ENCODE results near the gene RABGAP1L.
"Not testable (repeated sequence)": the region's sequence is repeated elsewhere in the genome, so short reads cannot be mapped to it uniquely, and the experiment has no call there.

RABGAP1L gene

GRCh38 chr1:174309490-174309889, 150.2 kb downstream of the RABGAP1L start:
- DNase-seq, result no peak

GRCh38 chr1:174314433-174314832, 155.1 kb downstream of the RABGAP1L start:
- no peak for DNase-seq

GRCh38 chr1:174315239-174315638, 155.9 kb downstream of the RABGAP1L start:
- no peak for DNase-seq

- DNase-seq, result not testable (repeated sequence)
These were observed 161.6 kb downstream of the RABGAP1L start for GRCh38 chr1:174320897-174321296.

- no peak for DNase-seq
These were observed 163.0 kb downstream of the RABGAP1L start for GRCh38 chr1:174322202-174322862.

GRCh38 chr1:174324493-174324892, 165.2 kb downstream of the RABGAP1L start:
- DNase-seq, result no peak

GRCh38 chr1:174324939-174325338, 165.6 kb downstream of the RABGAP1L start:
- no peak for DNase-seq

- DNase-seq, result no peak
These were observed 167.0 kb downstream of the RABGAP1L start for GRCh38 chr1:174326278-174326677.

GRCh38 chr1:174333437-174333836, 174.1 kb downstream of the RABGAP1L start:
- no peak for DNase-seq

- no peak for DNase-seq
These were observed 177.8 kb downstream of the RABGAP1L start for GRCh38 chr1:174337000-174337681.

- not testable (repeated sequence) for DNase-seq
These were observed 181.1 kb downstream of the RABGAP1L start for GRCh38 chr1:174340404-174340803.

GRCh38 chr1:174344162-174344561, 184.8 kb downstream of the RABGAP1L start:
- DNase-seq, result no peak

- DNase-seq, result no peak
These were observed 192.8 kb downstream of the RABGAP1L start for GRCh38 chr1:174352117-174352516.

- DNase-seq, result no peak
These were observed 193.7 kb downstream of the RABGAP1L start for GRCh38 chr1:174352883-174353608.

- DNase-seq, result no peak
These were observed 199.0 kb downstream of the RABGAP1L start for GRCh38 chr1:174358344-174358743.

GRCh38 chr1:174358786-174359453, 199.6 kb downstream of the RABGAP1L start:
- DNase-seq, result no peak

GRCh38 chr1:174359454-174359805, 200.1 kb downstream of the RABGAP1L start:
- DNase-seq, result no peak

- no peak for DNase-seq
These were observed 205.8 kb downstream of the RABGAP1L start for GRCh38 chr1:174364996-174365736.

- no peak for DNase-seq
These were observed 207.6 kb downstream of the RABGAP1L start for GRCh38 chr1:174366946-174367345.

GRCh38 chr1:174367892-174368291, 208.6 kb downstream of the RABGAP1L start:
- no peak for DNase-seq

GRCh38 chr1:174376030-174376429, 216.7 kb downstream of the RABGAP1L start:
- DNase-seq, result no peak

GRCh38 chr1:174391716-174392115, 232.4 kb downstream of the RABGAP1L start:
- DNase-seq, result no peak

- DNase-seq, result no peak
These were observed 234.6 kb downstream of the RABGAP1L start for GRCh38 chr1:174393885-174394284.

Data from NCI-H2029 treated with DMSO at 0.1 percent for 48 hours (cell line).